RCC 7860 (cell line): ENCODE data around the gene KCNRG.
"Not testable (repeated sequence)": the region's sequence is repeated elsewhere in the genome, so short reads cannot be mapped to it uniquely, and the experiment has no call there.

Experiments
- DNase-seq: peaks from one replicate; pipeline ENCODE4 v3.0.0-alpha.2; 2015; ENCODE audit warnings: low spot score
- FAIRE-seq: peaks from 2 replicates; lab custom pipeline; 2012; peaks lifted over from hg19 to GRCh38; lab: Jason Lieb, UNC

Gene KCNRG

GRCh38 chr13:50015258-50015657 lies at the start of gene KCNRG:
Gene KCNRG, plus strand, starts transcription at chr13:50015444. Its CDS starts 50 bp downstream, at chr13:50015494.
- DNase-seq (no peak), FAIRE-seq (no peak)

- FAIRE-seq (no peak), DNase-seq (no peak)
Measured at GRCh38 chr13:49967456-49967855, 47.8 kb upstream of the KCNRG start.

GRCh38 chr13:49972709-49973108 lies 42.5 kb upstream of the KCNRG start:
- FAIRE-seq (no peak), DNase-seq (no peak)

GRCh38 chr13:49975826-49976225 lies 39.4 kb upstream of the KCNRG start:
- FAIRE-seq (no peak), DNase-seq (no peak)

GRCh38 chr13:49976314-49977258 lies 38.7 kb upstream of the KCNRG start:
- FAIRE-seq: no peak
- peak; percentile 37 for DNase-seq

- FAIRE-seq (no peak), DNase-seq (no peak)
Measured at GRCh38 chr13:49977992-49978391, 37.3 kb upstream of the KCNRG start.

- DNase-seq (no peak), FAIRE-seq (no peak)
Measured at GRCh38 chr13:49980266-49980665, 35.0 kb upstream of the KCNRG start.

GRCh38 chr13:49985129-49985528 lies 30.1 kb upstream of the KCNRG start:
- FAIRE-seq: no peak
- DNase-seq: no peak

GRCh38 chr13:49986471-49986870 lies 28.8 kb upstream of the KCNRG start:
- FAIRE-seq (no peak), DNase-seq (no peak)

- not testable (repeated sequence) for DNase-seq
Measured at GRCh38 chr13:49990612-49991011, 24.6 kb upstream of the KCNRG start.

GRCh38 chr13:49993111-49993510 lies 22.1 kb upstream of the KCNRG start:
- FAIRE-seq (no peak), DNase-seq (no peak)

More at GRCh38 chr13:49990612-49991011, 24.6 kb upstream of the KCNRG start:
- not testable (repeated sequence) for FAIRE-seq

GRCh38 chr13:49993666-49994065 lies 21.6 kb upstream of the KCNRG start:
- FAIRE-seq (no peak), DNase-seq (no peak)

GRCh38 chr13:49995625-49996101 lies 19.6 kb upstream of the KCNRG start:
- DNase-seq (no peak), FAIRE-seq (no peak)

- no peak for FAIRE-seq
- peak; percentile 67 for DNase-seq
Measured at GRCh38 chr13:49996161-49996915, 18.9 kb upstream of the KCNRG start.

GRCh38 chr13:49996951-49997895 lies 18.0 kb upstream of the KCNRG start, which contains the start of gene TRIM13:
Gene TRIM13, plus strand, starts transcription at chr13:49997042. Its CDS starts 14,899 bp downstream, at chr13:50011941.
- DNase-seq: peak; percentile 71
- FAIRE-seq: no peak

GRCh38 chr13:49997955-49998354 lies 17.3 kb upstream of the KCNRG start:
- DNase-seq (no peak), FAIRE-seq (no peak)

GRCh38 chr13:49998714-49999624 lies 16.3 kb upstream of the KCNRG start:
- FAIRE-seq (no peak), DNase-seq (no peak)

GRCh38 chr13:50001287-50001686 lies 14.0 kb upstream of the KCNRG start:
- FAIRE-seq: no peak
- DNase-seq: no peak

- FAIRE-seq: no peak
- DNase-seq: no peak
Measured at GRCh38 chr13:50006426-50007135, 8.7 kb upstream of the KCNRG start.
